Upper lobe of left lung (tissue), 6 donors: ENCODE data around the gene PBXIP1. TPM values are rescaled to one million over a fixed set of nuclear protein-coding genes. Genes with fewer than 3 reads are reported as not detected.
A peak's percentile ranks its signal among the peaks of the same experiment; 100 is the strongest.

Experiments
- ATAC-seq, 2 donors: fragments of 200-7000 bp; cut with Tn5 transposase; one replicate each; pipeline ENCODE4 v1.9.1; 2022; ENCODE audit warnings: mild to moderate bottlenecking in 2 of 2, moderate library complexity in 2 of 2; ENCODE audit not compliant: low FRiP score in 2 of 2
- DNase-seq, 2 donors: peaks; one replicate each; pipeline ENCODE4 v3.0.0-alpha.2; 2019 to 2020
- H3K27ac ChIP-seq, 4 donors: fragments of 200-600 bp; sonication (generic); one replicate each; pipeline ENCODE4 v1.5.1; 2016 to 2019
- H3K27me3 ChIP-seq, 4 donors: fragments of 200-600 bp; sonication (generic); one replicate each; pipeline ENCODE4 v1.5.1; 2017 to 2019
- H3K36me3 ChIP-seq, 4 donors: fragments of 200-600 bp; sonication (generic); one replicate each; pipeline ENCODE4 v1.5.1; 2016 to 2019
- H3K4me1 ChIP-seq, 4 donors: fragments of 200-600 bp; sonication (generic); one replicate each; pipeline ENCODE4 v1.5.1; 2018 to 2019
- H3K4me3 ChIP-seq, 4 donors: fragments of 200-600 bp; sonication (generic); one replicate each; pipeline ENCODE4 v1.5.1; 2017 to 2019; ENCODE audit warnings: mild to moderate bottlenecking in 2 of 4, moderate library complexity in 1 of 4
- H3K9me3 ChIP-seq, 4 donors: fragments of 200-600 bp; sonication (generic); one replicate each; pipeline ENCODE4 v1.5.1; 2018 to 2019
- CTCF ChIP-seq, 6 experiments: fragments of 450-650 bp in 4 of 6; fragments of 200-600 bp in 2 of 6; sonication (generic) in 2 of 6; IDR thresholded peaks; one replicate each; pipeline ENCODE4 v1.5.1; 2016 to 2019; ENCODE audit warnings: antibody characterized with exemption in 6 of 6
- EP300 ChIP-seq, 4 donors: sonication (generic); formaldehyde crosslinking; IDR thresholded peaks; one replicate each; pipeline ENCODE4 v1.5.1; 2017; ENCODE audit warnings: antibody characterized with exemption in 4 of 4, control low read depth in 2 of 4
- POLR2A ChIP-seq, 4 donors: fragments of 450-650 bp; IDR thresholded peaks; one replicate each; pipeline ENCODE4 v1.5.1; 2016 to 2017; ENCODE audit warnings: antibody characterized with exemption in 4 of 4, mild to moderate bottlenecking in 2 of 4
- POLR2AphosphoS5 ChIP-seq, 2 donors: sonication (generic); formaldehyde crosslinking; IDR thresholded peaks; one replicate each; pipeline ENCODE4 v1.5.1; 2017; ENCODE audit warnings: antibody characterized with exemption in 2 of 2
- WGBS, 2 donors: methylation state at CpG; one replicate each; pipeline ENCODE4 v1.1.5; 2017 to 2018; 5-methylcytosine and 5-hydroxymethylcytosine counted together
- small RNA-seq, 4 donors: library from RNA; depleted of rRNA; stranded (forward); fragments of <200 nt; gene quantifications; one replicate each; pipeline ENCODE3, GENCODE V24; 2016
- total RNA-seq, 6 donors: library from RNA; depleted of rRNA in 4 of 6; stranded (reverse); fragments of >200 nt in 4 of 6; gene quantifications; one replicate each; pipeline versions ENCODE4 v1.1.0 to v1.2.1, GENCODE V29; 2016 to 2021
- donor health status: DM: no; HTN: no; CAD: no; lungs with moderate emphysema.
- donor health status: DM: no; HTN: yes; CAD: no; lungs with severe emphysema.

PBXIP1 gene
- total RNA-seq, 6 donors from 2014 or later = 72.1 to 108 (median 83.7) TPM

- Histone ChIP-seq H3K36me3 (no peaks in the 10 kb centered on the region), H3K27ac (no peak overlapping the region), H3K4me1 (no peaks in the 10 kb centered on the region), H3K27me3 (no peaks in the 10 kb centered on the region), H3K4me3 (no peak overlapping the region), H3K9me3 (no peaks in the 10 kb centered on the region)
- 47 to 55% methylated on average over 3 of the region's 3 CpGs for WGBS, 2 donors
- TF ChIP-seq CTCF (IDR thresholded peaks at IDR 0.05) = no peak
- TF ChIP-seq EP300 (IDR thresholded peaks at IDR 0.05) = no peak
- TF ChIP-seq POLR2AphosphoS5 (IDR thresholded peaks at IDR 0.05) = no peak
- no peak for TF ChIP-seq POLR2A (IDR thresholded peaks at IDR 0.05)
- no peak for ATAC-seq
- no peak for DNase-seq
Measured at GRCh38 chr1:154902938-154903566, 52.8 kb downstream of the PBXIP1 start.

GRCh38 chr1:154901591-154901990, 54.3 kb downstream of the PBXIP1 start:
- DNase-seq (no peak), ATAC-seq (no peak)
- no peak overlapping the region for H3K27ac ChIP-seq
- H3K27me3 ChIP-seq = no peaks in the 10 kb centered on the region
- no peaks in the 10 kb centered on the region for H3K36me3 ChIP-seq
- TF ChIP-seq POLR2A (IDR thresholded peaks at IDR 0.05) = no peak
- no peaks in the 10 kb centered on the region for H3K4me1 ChIP-seq
- WGBS, 2 donors = 91 to 100% methylated on average over 1 of the region's 1 CpG
- no peak overlapping the region for H3K4me3 ChIP-seq
- H3K9me3 ChIP-seq = no peaks in the 10 kb centered on the region

GRCh38 chr1:154899041-154899440, 56.9 kb downstream of the PBXIP1 start:
- DNase-seq (no peak), ATAC-seq (no peak)
- TF ChIP-seq CTCF (IDR thresholded peaks at IDR 0.05) (no peak), POLR2AphosphoS5 (IDR thresholded peaks at IDR 0.05) (no peak), POLR2A (IDR thresholded peaks at IDR 0.05) (no peak), EP300 (IDR thresholded peaks at IDR 0.05) (no peak)
- H3K27ac ChIP-seq = no peak overlapping the region
- no peaks in the 10 kb centered on the region for H3K27me3 ChIP-seq
- no peak overlapping the region for H3K4me3 ChIP-seq
- H3K9me3 ChIP-seq = no peaks in the 10 kb centered on the region
- 90 to 93% methylated on average over 6 of the region's 6 CpGs for WGBS, 2 donors
- H3K36me3 ChIP-seq = no peaks in the 10 kb centered on the region
- no peaks in the 10 kb centered on the region for H3K4me1 ChIP-seq

- Histone ChIP-seq H3K36me3 (no peaks in the 10 kb centered on the region), H3K27me3 (no peaks in the 10 kb centered on the region), H3K27ac (no peak overlapping the region), H3K4me3 (no peak overlapping the region), H3K9me3 (no peaks in the 10 kb centered on the region), H3K4me1 (no peaks in the 10 kb centered on the region)
- WGBS, 2 donors = 69 to 75% methylated on average over 9 to 10 of the region's 10 CpGs
- ATAC-seq (no peak), DNase-seq (peak in 1 of 2 donors; percentile 52)
- no peak for TF ChIP-seq EP300 (IDR thresholded peaks at IDR 0.05)
- TF ChIP-seq CTCF (IDR thresholded peaks at IDR 0.05) = no peak
- TF ChIP-seq POLR2AphosphoS5 (IDR thresholded peaks at IDR 0.05) = no peak
- no peak for TF ChIP-seq POLR2A (IDR thresholded peaks at IDR 0.05)
Measured at GRCh38 chr1:154896771-154897286, 59.1 kb downstream of the PBXIP1 start.

GRCh38 chr1:154895798-154896197, 60.1 kb downstream of the PBXIP1 start:
- Histone ChIP-seq H3K4me1 (no peaks in the 10 kb centered on the region), H3K36me3 (no peaks in the 10 kb centered on the region), H3K4me3 (no peak overlapping the region), H3K27me3 (no peaks in the 10 kb centered on the region), H3K27ac (no peak overlapping the region), H3K9me3 (no peaks in the 10 kb centered on the region)
- DNase-seq = no peak
- WGBS, 2 donors = 73 to 77% methylated on average over 7 of the region's 7 CpGs
- no peak for ATAC-seq
- TF ChIP-seq POLR2A (IDR thresholded peaks at IDR 0.05) (no peak), EP300 (IDR thresholded peaks at IDR 0.05) (no peak), POLR2AphosphoS5 (IDR thresholded peaks at IDR 0.05) (no peak), CTCF (IDR thresholded peaks at IDR 0.05) (no peak)

Small RNAs within 50 kb of the gene (small RNA-seq; reads per million reads assigned to genes)
- 0 reads per million in 4 donors for gene MIR4258
- gene RF00017 = 0 reads per million in 4 donors

Other genes with a start within 250 kb of the PBXIP1 start
- 1 to 10 TPM; 2.7 to 6.6 (median 3.7) TPM for gene KCNN3, start 85.8 kb downstream of the PBXIP1 start, total RNA-seq
- gene PMVK, start 19.4 kb downstream of the PBXIP1 start, total RNA-seq = 10 to 100 TPM in 5 of 6 donors, 1 to 10 TPM in 1; 9.4 to 51.6 (median 29.8) TPM
- gene PYGO2, start 5.7 kb upstream of the PBXIP1 start, total RNA-seq = 10 to 100 TPM; 20.1 to 41.9 (median 27.5) TPM
- 100 to 1,000 TPM in 1 of 6 donors, 10 to 100 TPM in 5; 55.5 to 130 (median 69.1) TPM for gene SHC1, start 14.6 kb upstream of the PBXIP1 start, total RNA-seq
- gene CKS1B, start 18.6 kb upstream of the PBXIP1 start, total RNA-seq = 10 to 100 TPM in 5 of 6 donors, 1 to 10 TPM in 1; 9.9 to 31.1 (median 22.5) TPM
- 10 to 100 TPM; 15.6 to 62.9 (median 29.8) TPM for gene FLAD1, start 27.2 kb upstream of the PBXIP1 start, total RNA-seq
- 1 to 10 TPM in 1 of 6 donors, under 1 TPM in 1, not detected in 4; 0.57 to 1.0 TPM for gene LENEP, start 37.5 kb upstream of the PBXIP1 start, total RNA-seq
- 10 to 100 TPM; 43.9 to 88.2 (median 66.2) TPM for gene ZBTB7B, start 46.7 kb upstream of the PBXIP1 start, total RNA-seq
- 1 to 10 TPM in 4 of 6 donors, under 1 TPM in 2; 0.49 to 2.1 (median 1.1) TPM for gene DCST2, start 77.7 kb upstream of the PBXIP1 start, total RNA-seq
- gene DCST1, start 77.7 kb upstream of the PBXIP1 start, total RNA-seq = under 1 TPM in 1 of 6 donors, not detected in 5; 0.89 TPM
- gene ADAM15, start 95.2 kb upstream of the PBXIP1 start, total RNA-seq = 100 to 1,000 TPM in 4 of 6 donors, 10 to 100 TPM in 2; 52.1 to 246 (median 106) TPM
- gene EFNA4, start 107.6 kb upstream of the PBXIP1 start, total RNA-seq = 1 to 10 TPM; 2.8 to 8.1 (median 7.0) TPM
- 1 to 10 TPM in 4 of 6 donors, under 1 TPM in 2; 0.33 to 2.1 (median 1.4) TPM for gene EFNA3, start 122.7 kb upstream of the PBXIP1 start, total RNA-seq
- 100 to 1,000 TPM; 131 to 226 (median 164) TPM for gene EFNA1, start 171.8 kb upstream of the PBXIP1 start, total RNA-seq
- gene SLC50A1, start 179.8 kb upstream of the PBXIP1 start, total RNA-seq = 10 to 100 TPM; 19.9 to 49.9 (median 42.7) TPM
- 100 to 1,000 TPM in 2 of 6 donors, 10 to 100 TPM in 3, not detected in 1; 25.1 to 112 (median 67.5) TPM for gene DPM3, start 184.4 kb upstream of the PBXIP1 start, total RNA-seq
- 100 to 1,000 TPM in 4 of 6 donors, 10 to 100 TPM in 2; 47.1 to 166 (median 131) TPM for gene KRTCAP2, start 217.2 kb upstream of the PBXIP1 start, total RNA-seq
- gene TRIM46, start 217.8 kb upstream of the PBXIP1 start, total RNA-seq = under 1 TPM in 3 of 6 donors, not detected in 3; 0.30 to 0.64 (median 0.57) TPM